Karpas-422 (cell line): Measurements from ENCODE around the gene MYH16. TPM values are rescaled to one million over a fixed set of nuclear protein-coding genes. Genes with fewer than 3 reads are reported as not detected.
"Not testable (repeated sequence)": the region's sequence is repeated elsewhere in the genome, so short reads cannot be mapped to it uniquely, and the experiment has no call there.

ENCODE experiments used
- DNase-seq: peaks from one replicate; pipeline ENCODE4 v3.0.0-alpha.2; 2015
- H2AFZ ChIP-seq: fragments of 200-600 bp; sonication (generic); 2 replicates; pipeline ENCODE4 v1.6.1; 2014; ENCODE audit warnings: antibody characterized with exemption, low read length, mixed read lengths
- H3K27ac ChIP-seq: fragments of 200-600 bp; sonication (generic); 2 replicates; pipeline ENCODE4 v1.5.1; 2014; ENCODE audit warnings: mild to moderate bottlenecking, low read length, moderate library complexity
- H3K27me3 ChIP-seq: fragments of 200-600 bp; sonication (generic); 2 replicates; pipeline ENCODE4 v1.6.1; 2014; ENCODE audit warnings: low read length, mixed read lengths
- H3K36me3 ChIP-seq: fragments of 200-600 bp; sonication (generic); 2 replicates; pipeline ENCODE4 v1.6.1; 2014; ENCODE audit warnings: low read length, mixed read lengths; ENCODE audit not compliant: insufficient read depth
- H3K4me1 ChIP-seq: fragments of 200-600 bp; sonication (generic); 2 replicates; pipeline ENCODE4 v1.6.1; 2014; ENCODE audit warnings: mild to moderate bottlenecking, low read length, mixed read lengths
- H3K4me2 ChIP-seq: fragments of 200-600 bp; sonication (generic); 2 replicates; pipeline ENCODE4 v1.6.1; 2014; ENCODE audit warnings: low read length, low read depth, mild to moderate bottlenecking; ENCODE audit not compliant: poor library complexity, severe bottlenecking
- H3K4me3 ChIP-seq: fragments of 200-600 bp; sonication (generic); 2 replicates; pipeline ENCODE4 v1.5.1; 2014; ENCODE audit warnings: mild to moderate bottlenecking, antibody characterized with exemption, low read length, mixed read lengths
- H3K79me2 ChIP-seq: fragments of 200-600 bp; sonication (generic); 2 replicates; pipeline ENCODE4 v1.6.1; 2014; ENCODE audit warnings: mild to moderate bottlenecking, low read length, mixed read lengths
- H3K9ac ChIP-seq: fragments of 200-600 bp; sonication (generic); 2 replicates; pipeline ENCODE4 v1.6.0; 2014; ENCODE audit warnings: low read length
- H3K9me2 ChIP-seq: fragments of 200-600 bp; sonication (generic), shearing (Covaris generic); replicated peaks from 2 replicates; pipeline ENCODE4 v1.6.0; 2014; ENCODE audit warnings: mild to moderate bottlenecking, low read length, moderate library complexity; ENCODE audit not compliant: insufficient read depth
- H3K9me3 ChIP-seq: fragments of 300-700, 200-600 bp; sonication (generic); 2 replicates; pipeline ENCODE4 v1.6.1; 2014; ENCODE audit warnings: low read length, mixed read lengths
- H4K20me1 ChIP-seq: fragments of 200-600 bp; sonication (generic); 2 replicates; pipeline ENCODE4 v1.6.1; 2014; ENCODE audit warnings: mild to moderate bottlenecking, antibody characterized with exemption, low read length, low read depth; ENCODE audit not compliant: insufficient read depth
- total RNA-seq: library from RNA; depleted of rRNA; stranded (reverse); fragments of >200 nt; shearing (Covaris generic); gene quantifications from 2 replicates; pipeline ENCODE4 v1.2.3, GENCODE V29; 2014; ENCODE audit warnings: low replicate concordance; rRNA removed

MYH16 gene
- not detected in 2 replicates for total RNA-seq

DNA sequence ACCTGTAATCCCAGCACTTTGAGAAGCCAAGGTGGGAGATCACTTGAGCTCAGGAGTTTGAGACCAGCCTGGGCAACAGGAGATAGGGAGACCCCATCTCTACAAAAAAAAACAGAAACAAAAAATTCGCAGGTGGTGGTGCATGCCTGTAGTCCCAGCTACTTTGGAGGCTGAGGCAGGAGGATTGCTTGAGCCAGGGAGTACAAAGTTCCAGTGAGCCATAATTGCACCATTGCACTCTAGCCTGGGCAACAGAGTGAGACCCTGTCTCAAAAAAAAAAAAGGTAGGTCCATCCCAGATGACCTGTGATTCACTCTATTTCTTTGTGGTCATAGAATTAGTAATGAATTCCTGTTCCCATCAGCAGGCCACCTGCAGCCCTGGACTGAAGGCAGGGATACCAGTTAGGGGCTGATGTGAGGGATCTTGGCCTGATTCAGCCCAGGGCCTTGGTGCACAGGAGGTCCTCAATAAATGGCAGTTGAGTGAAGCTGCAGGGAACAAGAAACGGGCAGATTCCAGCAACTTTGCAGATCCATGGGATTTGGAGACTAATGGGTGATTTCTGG lies at the start of gene MYH16:
Gene MYH16, plus strand, starts transcription at position 364 of the 570 bp plus-strand sequence.
- Histone ChIP-seq H4K20me1 (no peaks in the 10 kb centered on the region), H3K36me3 (no peaks in the 10 kb centered on the region), H3K9ac (no peak within 1 kb of the TSS), H3K4me1 (peaks cover 6% of the 10 kb centered on the region), H3K27me3 (no peaks in the 10 kb centered on the region), H2AFZ (no peak within 1 kb of the TSS), H3K4me2 (no peak within 1 kb of the TSS), H3K9me3 (no peaks in the 10 kb centered on the region), H3K79me2 (no peaks in the 10 kb centered on the region), H3K9me2 (no peaks in the 10 kb centered on the region), H3K27ac (no peak within 1 kb of the TSS), H3K4me3 (no peak within 1 kb of the TSS)
- no peak for DNase-seq

DNA sequence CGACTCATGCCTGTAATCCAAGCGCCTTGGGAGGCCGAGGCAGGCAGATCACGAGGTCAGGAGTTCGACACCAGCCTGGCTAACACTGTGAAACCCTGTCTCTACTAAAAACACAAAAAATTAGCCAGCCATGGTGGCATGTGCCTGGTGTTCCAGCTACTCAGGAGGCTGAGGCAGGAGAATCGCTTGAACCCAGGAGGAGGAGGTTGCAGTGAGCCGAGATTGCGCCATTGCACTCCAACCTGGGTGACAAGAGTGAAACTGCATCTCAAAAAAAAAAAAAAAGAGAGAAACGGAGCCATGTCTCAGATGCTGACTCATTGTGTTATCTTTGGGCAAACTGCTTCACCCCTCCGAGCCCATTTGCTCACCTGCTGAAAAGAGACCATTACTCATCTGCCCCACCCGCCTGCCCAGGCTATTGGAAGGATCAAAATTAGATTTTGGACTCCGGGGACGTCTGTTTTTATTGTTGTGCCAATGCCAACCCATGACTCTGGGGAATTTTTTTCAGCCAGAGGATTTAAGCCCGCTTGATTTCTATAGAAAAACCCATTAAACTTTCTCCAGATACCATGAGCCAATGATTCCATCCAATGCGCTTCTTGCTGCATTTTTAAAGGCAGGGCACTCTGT lies 48.3 kb upstream of the MYH16 start:
- H3K4me2 ChIP-seq, H3K9me2 ChIP-seq, DNase-seq, H3K4me3 ChIP-seq, H3K36me3 ChIP-seq, H3K9ac ChIP-seq, H3K79me2 ChIP-seq, H2AFZ ChIP-seq, H3K9me3 ChIP-seq, H3K4me1 ChIP-seq, H3K27me3 ChIP-seq, H4K20me1 ChIP-seq, H3K27ac ChIP-seq: not testable (repeated sequence)

DNA sequence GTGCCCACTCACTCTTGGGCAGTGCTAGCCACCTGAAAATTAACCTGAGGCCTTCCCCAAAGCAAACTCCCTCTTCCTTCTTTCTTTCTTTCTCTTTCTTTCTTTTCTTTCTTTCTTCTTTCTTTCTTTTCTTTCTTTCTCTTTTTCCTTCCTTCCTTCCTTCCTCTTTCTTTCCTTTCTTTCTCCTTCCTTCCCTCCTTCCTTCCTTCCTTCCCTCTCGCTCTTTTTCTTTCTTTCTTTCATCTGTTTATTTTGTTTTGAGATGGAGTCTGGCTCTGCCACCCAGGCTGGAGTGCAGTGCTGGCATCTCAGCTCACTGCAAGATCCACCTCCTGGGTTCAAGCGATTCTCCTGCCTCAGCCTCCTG lies 47.8 kb upstream of the MYH16 start:
- Histone ChIP-seq H3K27ac (no peak overlapping the region), H3K4me3 (no peak overlapping the region), H4K20me1 (no peaks in the 10 kb centered on the region), H2AFZ (no peak overlapping the region), H3K4me1 (no peaks in the 10 kb centered on the region), H3K9me2 (no peaks in the 10 kb centered on the region), H3K9ac (no peak overlapping the region), H3K9me3 (no peaks in the 10 kb centered on the region), H3K36me3 (no peaks in the 10 kb centered on the region), H3K27me3 (no peaks in the 10 kb centered on the region), H3K4me2 (no peak overlapping the region), H3K79me2 (no peaks in the 10 kb centered on the region)
- DNase-seq, result no peak

DNA sequence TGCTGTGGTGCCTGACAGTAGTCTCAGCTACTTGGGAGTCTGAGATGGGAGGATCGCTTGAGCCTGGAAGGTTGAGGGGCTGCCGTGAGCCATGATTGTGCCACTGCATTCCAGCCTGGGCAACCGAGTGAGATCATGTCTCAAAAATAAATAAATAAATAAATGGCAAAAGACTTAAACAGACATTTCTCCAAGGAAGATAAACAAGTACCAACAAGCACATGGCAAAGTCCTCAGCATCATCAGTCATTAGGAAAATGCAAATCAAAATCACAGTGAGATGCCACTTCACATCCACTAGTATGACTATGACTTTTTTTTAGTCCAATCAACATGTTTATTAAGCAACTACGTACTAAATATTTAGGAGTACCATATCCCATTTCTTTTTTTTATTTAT lies 43.4 kb upstream of the MYH16 start:
- no peaks in the 10 kb centered on the region for H3K36me3 ChIP-seq
- no peak overlapping the region for H3K4me3 ChIP-seq
- no peak overlapping the region for H3K9ac ChIP-seq
- no peaks in the 10 kb centered on the region for H4K20me1 ChIP-seq
- H3K27ac ChIP-seq, result no peak overlapping the region
- no peaks in the 10 kb centered on the region for H3K27me3 ChIP-seq
- H3K9me3 ChIP-seq, result no peaks in the 10 kb centered on the region
- DNase-seq, result no peak
- no peaks in the 10 kb centered on the region for H3K9me2 ChIP-seq
- peaks cover 3% of the 10 kb centered on the region; the same call in 1 of the 2 replicates for H3K4me1 ChIP-seq
- H2AFZ ChIP-seq, result no peak overlapping the region
- no peaks in the 10 kb centered on the region for H3K79me2 ChIP-seq
- no peak overlapping the region for H3K4me2 ChIP-seq

DNA sequence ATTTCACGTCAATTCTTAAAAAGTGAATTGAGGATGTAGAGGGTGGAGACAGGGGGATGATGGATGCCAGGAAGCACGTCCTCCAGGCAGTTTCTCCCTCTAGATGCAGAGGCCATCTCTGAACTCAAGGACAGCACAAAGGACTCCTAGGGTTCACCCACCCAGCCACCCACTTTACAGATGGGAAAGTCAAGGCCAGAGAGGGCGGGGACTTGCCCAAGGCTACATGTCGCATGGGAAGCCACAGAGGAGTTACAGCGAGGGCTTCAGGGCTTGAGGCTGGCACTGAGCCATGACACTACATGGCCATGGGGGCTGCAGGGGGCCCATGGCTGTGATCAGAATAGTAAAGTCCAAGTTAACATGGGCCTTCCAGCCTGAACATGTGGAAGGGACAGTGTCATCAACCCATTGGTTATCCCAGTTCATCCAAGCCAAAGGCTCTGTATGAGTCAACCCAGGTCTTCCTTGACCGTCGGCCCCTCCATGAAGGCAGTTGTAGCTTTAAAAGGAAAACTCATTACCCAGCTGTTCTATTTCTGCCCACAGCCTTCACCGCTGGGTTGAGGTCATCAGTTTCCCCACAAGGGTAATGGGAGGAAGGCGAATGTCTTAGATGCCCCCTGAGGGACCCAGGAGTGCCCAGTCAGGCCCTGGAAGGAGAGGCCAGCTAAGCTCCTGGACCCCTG lies 40.4 kb upstream of the MYH16 start:
- Histone ChIP-seq H3K27me3 (no peaks in the 10 kb centered on the region), H3K27ac (no peak overlapping the region), H3K4me2 (no peak overlapping the region), H3K4me1 (peaks cover 3% of the 10 kb centered on the region; the same call in 1 of the 2 replicates), H3K79me2 (no peaks in the 10 kb centered on the region), H3K36me3 (no peaks in the 10 kb centered on the region), H3K9ac (no peak overlapping the region), H3K9me3 (no peaks in the 10 kb centered on the region), H4K20me1 (no peaks in the 10 kb centered on the region), H3K4me3 (no peak overlapping the region), H2AFZ (no peak overlapping the region), H3K9me2 (no peaks in the 10 kb centered on the region)
- no peak for DNase-seq

DNA sequence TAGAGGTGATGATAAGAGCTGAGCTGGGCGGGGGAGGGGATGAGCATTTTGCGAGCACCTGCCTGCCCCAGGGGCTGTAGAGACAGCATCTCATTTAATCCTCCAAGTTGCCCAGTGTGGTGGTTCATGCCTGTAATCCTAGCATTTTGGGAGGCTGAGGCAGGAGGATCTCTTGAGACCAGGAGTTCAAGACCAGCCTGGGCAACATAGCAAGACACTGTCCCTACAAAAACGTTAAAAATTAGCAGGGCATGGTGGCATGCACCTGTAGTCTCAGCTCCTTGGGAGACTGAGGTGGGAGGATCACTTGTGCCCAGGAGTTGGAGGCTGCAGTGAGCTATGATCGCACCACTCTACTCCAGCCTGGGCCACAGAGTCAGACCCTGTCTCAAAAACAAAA lies 39.7 kb upstream of the MYH16 start:
- not testable (repeated sequence) for H3K9me2 ChIP-seq, H3K9me3 ChIP-seq

DNA sequence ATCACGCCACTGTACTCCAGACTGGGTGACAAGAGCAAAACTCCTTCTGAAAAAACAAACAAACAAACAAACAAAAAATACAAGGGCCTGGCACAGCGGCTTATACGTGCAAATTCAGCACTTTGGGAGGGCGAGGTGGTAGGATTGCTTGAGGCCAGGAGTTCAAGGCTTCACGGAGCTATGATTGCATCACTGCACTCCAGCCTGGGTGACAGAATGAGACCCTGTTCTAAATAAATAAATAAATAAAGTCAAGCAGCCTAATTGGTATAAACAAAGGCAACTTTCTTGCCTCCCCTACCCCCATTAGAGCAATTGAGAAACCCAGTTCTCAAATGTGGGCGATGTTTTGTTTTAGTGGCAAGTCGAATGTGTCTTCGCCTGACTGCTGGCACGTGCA lies 38.5 kb upstream of the MYH16 start:
- no peak overlapping the region for H2AFZ ChIP-seq
- H3K9ac ChIP-seq, result no peak overlapping the region
- no peaks in the 10 kb centered on the region for H3K79me2 ChIP-seq
- no peaks in the 10 kb centered on the region for H4K20me1 ChIP-seq
- no peak overlapping the region for H3K4me2 ChIP-seq
- no peaks in the 10 kb centered on the region for H3K9me3 ChIP-seq
- H3K36me3 ChIP-seq, result no peaks in the 10 kb centered on the region
- no peak for DNase-seq
- no peak overlapping the region for H3K4me3 ChIP-seq
- peaks cover 3% of the 10 kb centered on the region; the same call in 1 of the 2 replicates for H3K4me1 ChIP-seq
- H3K27me3 ChIP-seq, result no peaks in the 10 kb centered on the region
- H3K27ac ChIP-seq, result no peak overlapping the region
- no peaks in the 10 kb centered on the region for H3K9me2 ChIP-seq

More for the DNA sequence above, 39.7 kb upstream of the MYH16 start:
- not testable (repeated sequence) for H3K4me1 ChIP-seq, H3K27ac ChIP-seq, H3K9ac ChIP-seq, H4K20me1 ChIP-seq, H3K27me3 ChIP-seq, DNase-seq, H3K4me2 ChIP-seq, H3K79me2 ChIP-seq, H2AFZ ChIP-seq, H3K4me3 ChIP-seq, H3K36me3 ChIP-seq

DNA sequence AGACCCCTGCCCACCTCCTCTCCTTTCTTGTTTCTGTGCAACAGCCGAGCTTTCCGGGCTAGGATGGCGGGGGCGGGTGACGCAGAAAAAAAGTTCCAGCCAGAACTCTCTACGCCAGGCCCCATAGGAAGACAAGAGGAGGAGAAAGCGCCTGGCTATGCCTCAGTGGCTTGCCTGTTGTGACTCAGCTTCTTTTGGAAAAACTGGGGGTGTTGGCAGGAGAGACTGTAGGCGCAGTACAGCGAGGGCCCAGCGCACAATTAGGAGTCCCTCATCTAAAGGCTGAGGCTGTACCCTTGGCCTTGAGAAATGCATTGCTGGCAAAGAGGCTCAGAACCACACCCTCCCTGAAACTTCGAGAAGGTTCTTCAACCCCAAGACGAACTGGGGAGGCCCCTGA lies 36.7 kb upstream of the MYH16 start:
- Histone ChIP-seq H3K27me3 (no peaks in the 10 kb centered on the region), H3K36me3 (no peaks in the 10 kb centered on the region), H3K4me3 (no peak overlapping the region), H2AFZ (no peak overlapping the region), H3K9ac (no peak overlapping the region), H3K27ac (no peak overlapping the region), H3K9me3 (no peaks in the 10 kb centered on the region), H3K4me2 (no peak overlapping the region), H3K9me2 (no peaks in the 10 kb centered on the region), H3K79me2 (no peaks in the 10 kb centered on the region), H3K4me1 (no peaks in the 10 kb centered on the region), H4K20me1 (no peaks in the 10 kb centered on the region)
- no peak for DNase-seq
